ENCODE measurements around the gene PRDX6.

GRCh38 chr1:173440430-173440829 lies 36.7 kb upstream of the PRDX6 start:
- TF ChIP-seq POLR2A (IDR thresholded peaks at IDR 0.05) (no peak), CTCF (IDR thresholded peaks at IDR 0.05) (no peak), POLR2AphosphoS5 (IDR thresholded peaks at IDR 0.05) (no peak)
